Naive thymus-derived CD4-positive, alpha-beta T cell (primary cell): ENCODE measurements around the gene RIBC1. TPM values are rescaled to one million over a fixed set of nuclear protein-coding genes. Genes with fewer than 3 reads are reported as not detected.
A peak's percentile ranks its signal among the peaks of the same experiment; 100 is the strongest.
"Not testable (repeated sequence)": the region's sequence is repeated elsewhere in the genome, so short reads cannot be mapped to it uniquely, and the experiment has no call there.

ENCODE experiments used
- ATAC-seq: fragments of 150-1000 bp; cut with Tn5 transposase; 2 replicates; pipeline ENCODE4 v1.10.0; 2021; ENCODE audit warnings: mild to moderate bottlenecking, moderate library complexity
- CTCF ChIA-PET: fragments of 350-600 bp; sonication (Branson Sonifier 250); formaldehyde crosslinking; loops from one replicate; lab custom pipeline; 2021; ENCODE audit warnings: antibody characterized with exemption; lab: Charles Lee
- POLR2A ChIA-PET: fragments of 350-600 bp; sonication (Branson Sonifier 250); formaldehyde crosslinking; loops from one replicate; lab custom pipeline; 2021; ENCODE audit warnings: antibody characterized with exemption, inconsistent platforms; lab: Charles Lee
- DNase-seq, 9 donors: peaks; one replicate each; pipeline versions ENCODE4 v3.0.0 to v3.0.0-alpha.2; 2020 to 2022; ENCODE audit warnings: mixed read lengths in 1 of 9
- H3K27ac ChIP-seq: one replicate; pipeline ENCODE4 v1.7.0; 2013; ENCODE audit warnings: mild to moderate bottlenecking, low read depth, low read length, moderate library complexity
- H3K27me3 ChIP-seq, 2 donors: one replicate each; pipeline ENCODE4 v1.7.0; 2013; ENCODE audit warnings: low read length in 2 of 2, mild to moderate bottlenecking in 2 of 2, moderate library complexity in 2 of 2; ENCODE audit not compliant: control insufficient read depth in 2 of 2, insufficient read depth in 2 of 2
- H3K36me3 ChIP-seq, 3 experiments: 1 replicate in 2 of 3; 2 replicates in 1 of 3; pipeline ENCODE4 v1.7.0; 2013; ENCODE audit warnings: low read length in 3 of 3, mild to moderate bottlenecking in 3 of 3, moderate library complexity in 1 of 3; ENCODE audit not compliant: insufficient read depth in 3 of 3, control insufficient read depth in 2 of 3
- H3K4me1 ChIP-seq, 2 donors: one replicate each; pipeline ENCODE4 v1.7.0; 2013; ENCODE audit warnings: low read length in 2 of 2, mild to moderate bottlenecking in 2 of 2, moderate library complexity in 1 of 2; ENCODE audit not compliant: control insufficient read depth in 2 of 2, insufficient read depth in 2 of 2
- H3K4me3 ChIP-seq: 2 replicates; pipeline ENCODE4 v1.7.0; 2013; ENCODE audit warnings: mild to moderate bottlenecking, low read length
- H3K9me3 ChIP-seq, 3 experiments: 1 replicate in 2 of 3; 2 replicates in 1 of 3; pipeline ENCODE4 v1.7.0; 2013; ENCODE audit warnings: low read length in 3 of 3; ENCODE audit not compliant: control insufficient read depth in 2 of 3
- H3K27ac Mint-ChIP-seq, 9 donors: one replicate each; pipeline ENCODE4 v1.8.0; 2020 to 2022; ENCODE audit warnings: mixed read lengths in 9 of 9, mild to moderate bottlenecking in 8 of 9, moderate library complexity in 5 of 9, inconsistent platforms in 2 of 9
- H3K27me3 Mint-ChIP-seq, 5 donors: one replicate each; pipeline ENCODE4 v1.8.0; 2021 to 2022; ENCODE audit warnings: mixed read lengths in 5 of 5, mild to moderate bottlenecking in 1 of 5
- H3K36me3 Mint-ChIP-seq, 5 donors: one replicate each; pipeline ENCODE4 v1.8.0; 2020 to 2022; ENCODE audit warnings: mixed read lengths in 5 of 5, mild to moderate bottlenecking in 3 of 5, inconsistent platforms in 1 of 5
- H3K4me1 Mint-ChIP-seq, 7 donors: one replicate each; pipeline ENCODE4 v1.8.0; 2020 to 2022; ENCODE audit warnings: mixed read lengths in 7 of 7, mild to moderate bottlenecking in 3 of 7, inconsistent platforms in 1 of 7
- H3K4me3 Mint-ChIP-seq, 10 donors: one replicate each; pipeline ENCODE4 v1.8.0; 2020 to 2022; ENCODE audit warnings: mild to moderate bottlenecking in 10 of 10, mixed read lengths in 10 of 10, moderate library complexity in 6 of 10, inconsistent platforms in 2 of 10
- H3K9me3 Mint-ChIP-seq, 11 donors: one replicate each; pipeline ENCODE4 v1.8.0; 2020 to 2022; ENCODE audit warnings: mixed read lengths in 11 of 11, mild to moderate bottlenecking in 4 of 11, inconsistent platforms in 1 of 11, moderate library complexity in 1 of 11
- intact Hi-C, 2 donors: fragments of 100-400 bp; cut with micrococcal nuclease; formaldehyde crosslinking; loops; one replicate each; pipeline ENCODE4 v1.15.1; 2023
- polyA plus RNA-seq, 2 donors: library from polyadenylated mRNA; unstranded; fragments of 300-500 nt; fragmentation: Illumina TruSeq; gene quantifications; one replicate each; pipeline ENCODE4 v1.2.3, GENCODE V29; 2021
- total RNA-seq, 6 experiments: library from RNA in 5 of 6; stranded (reverse) in 5 of 6; gene quantifications; 1 replicate in 5 of 6; 2 replicates in 1 of 6; pipeline ENCODE4 v1.2.3 and lab custom pipeline; 2021 to 2026

The RIBC1 gene
- total and polyA plus RNA-seq, 7 experiments from 2014 or later, result 0.26 to 2.4 (median 1.4) TPM

- Histone ChIP-seq H3K36me3 (peaks cover 0 to 73% (median 19%) of the 10 kb centered on the region in 3 experiments), H3K4me3 (no peak overlapping the region), H3K4me1 (no peaks in the 10 kb centered on the region), H3K9me3 (no peaks in the 10 kb centered on the region), H3K27me3 (no peaks in the 10 kb centered on the region), H3K27ac (no peak overlapping the region)
- POLR2A ChIA-PET, result interaction anchor here (1.2 kb wide), 1 partner anchor 10 kb away, joined by 5 read pairs; the partner anchor contains the start of genes RIBC1 and SMC1A
- Mint-ChIP-seq H3K4me3 (no peak overlapping the region), H3K4me1 (peaks cover under 1 to 29% (median 3%) of the 10 kb centered on the region in 7 donors), H3K36me3 (peaks cover 4 to 57% (median 13%) of the 10 kb centered on the region in 5 donors), H3K27me3 (no peaks in the 10 kb centered on the region), H3K27ac (peak overlapping the region in 1 of 9 donors; percentile 10), H3K9me3 (no peaks in the 10 kb centered on the region)
- CTCF ChIA-PET, result no interaction called here
- ATAC-seq (no peak), DNase-seq (no peak)
- intact Hi-C loops, result no loop called here
Observed at GRCh38 chrX:53412446-53412845, 10.2 kb upstream of the RIBC1 start.

DNA sequence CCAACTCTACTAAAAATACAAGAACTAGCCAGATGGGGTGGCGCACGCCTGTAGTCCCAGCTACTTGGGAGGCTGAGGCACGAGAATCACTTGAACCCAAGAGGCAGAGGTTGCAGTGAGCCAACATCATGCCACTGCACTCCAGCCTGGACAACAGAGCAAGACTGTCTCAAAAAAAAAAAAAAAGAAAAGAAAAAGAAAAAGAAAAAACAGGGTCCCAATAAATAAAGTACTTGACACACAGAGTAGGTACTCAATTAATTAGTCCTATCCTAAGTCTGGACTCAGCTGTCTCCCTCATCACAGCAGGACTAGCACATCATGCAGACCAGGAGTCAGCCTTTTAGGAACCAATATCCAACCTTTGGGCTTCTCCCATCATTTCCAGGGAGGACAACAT is 2.3 kb upstream of the RIBC1 start:
- peak overlapping the region in 5 of 9 donors; percentile 27 to 100 (median 82) for H3K27ac Mint-ChIP-seq
- H3K36me3 ChIP-seq, H3K9me3 ChIP-seq, ATAC-seq, DNase-seq, H3K4me3 ChIP-seq, CTCF ChIA-PET, H3K27me3 Mint-ChIP-seq, H3K27me3 ChIP-seq, H3K9me3 Mint-ChIP-seq, H3K36me3 Mint-ChIP-seq: not testable (repeated sequence)
- intact Hi-C loops, result loop anchor here (5.0 kb wide), 3 partner anchors 622 to 1387 kb away; partner anchors contain the start of genes FAM120C (in 1 of the 2), MAGED2 (in 1 of the 2) and PHF8 (in 1 of the 2)
- Histone ChIP-seq H3K27ac (peak overlapping the region; percentile 91), H3K4me1 (peaks cover 10 to 15% of the 10 kb centered on the region in 2 donors)
- H3K4me1 Mint-ChIP-seq, result peaks cover 12 to 46% (median 30%) of the 10 kb centered on the region in 7 donors
- POLR2A ChIA-PET, result interaction anchor here (0.5 kb wide), 1 partner anchor 163 kb away, joined by 3 read pairs; no protein-coding TSS in a partner anchor
- peak overlapping the region; percentile 43 to 100 (median 92) for H3K4me3 Mint-ChIP-seq

- H3K4me1 Mint-ChIP-seq, result peaks cover 12 to 46% (median 30%) of the 10 kb centered on the region in 7 donors
- peak overlapping the region; percentile 93 to 100 (median 99) for H3K27ac Mint-ChIP-seq
- Histone ChIP-seq H3K36me3 (no peaks in the 10 kb centered on the region), H3K27ac (peak overlapping the region; percentile 91), H3K4me3 (peak overlapping the region; percentile 91), H3K4me1 (peaks cover 10 to 15% of the 10 kb centered on the region in 2 donors), H3K9me3 (no peaks in the 10 kb centered on the region), H3K27me3 (no peaks in the 10 kb centered on the region)
- H3K27me3 Mint-ChIP-seq, result no peaks in the 10 kb centered on the region
- no peaks in the 10 kb centered on the region for H3K9me3 Mint-ChIP-seq
- ChIA-PET POLR2A (interaction anchor here (0.5 kb wide), 1 partner anchor 163 kb away, joined by 3 read pairs; no protein-coding TSS in a partner anchor), CTCF (no interaction called here)
- no peak for DNase-seq
- H3K4me3 Mint-ChIP-seq, result peak overlapping the region; percentile 89 to 100 (median 96)
- ATAC-seq, result no peak
- intact Hi-C loops, result loop anchor here (5.0 kb wide), 3 partner anchors 621 to 1386 kb away; partner anchors contain the start of genes FAM120C (in 1 of the 2), MAGED2 (in 1 of the 2) and PHF8 (in 1 of the 2)
- H3K36me3 Mint-ChIP-seq, result peaks cover 0 to 7% (median 0%) of the 10 kb centered on the region in 5 donors
Observed at GRCh38 chrX:53421125-53421524, 1.5 kb upstream of the RIBC1 start.

DNA sequence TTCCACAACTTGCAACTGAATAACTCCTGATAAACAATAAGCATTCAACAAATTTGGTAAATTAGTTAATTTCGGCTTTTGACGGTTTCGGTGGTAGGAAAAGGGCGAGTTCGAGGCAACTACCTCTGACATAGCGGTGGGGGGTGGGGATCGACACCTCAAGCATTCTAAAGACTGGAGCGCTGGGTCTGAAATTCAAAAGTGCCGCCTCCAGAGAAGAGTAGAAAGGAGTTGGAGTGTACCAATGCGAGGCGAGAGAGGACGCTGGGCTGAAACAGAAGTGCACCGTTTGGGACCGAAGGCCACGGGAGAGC is 944 bp upstream of the RIBC1 start:
- CTCF ChIA-PET, result interaction anchor here (0.9 to 2.2 kb wide), 2 partner anchors 12 to 14 kb away, joined by 3 to 10 read pairs; no protein-coding TSS in a partner anchor
- Histone ChIP-seq H3K4me3 (peak overlapping the region; percentile 91), H3K27ac (peak overlapping the region; percentile 91), H3K9me3 (no peaks in the 10 kb centered on the region), H3K4me1 (peaks cover 10 to 15% of the 10 kb centered on the region in 2 donors), H3K36me3 (no peaks in the 10 kb centered on the region), H3K27me3 (no peaks in the 10 kb centered on the region)
- H3K27ac Mint-ChIP-seq, result peak overlapping the region; percentile 93 to 100 (median 99)
- no peaks in the 10 kb centered on the region for H3K27me3 Mint-ChIP-seq
- peak overlapping the region; percentile 89 to 100 (median 96) for H3K4me3 Mint-ChIP-seq
- peaks cover 12 to 46% (median 30%) of the 10 kb centered on the region in 7 donors for H3K4me1 Mint-ChIP-seq
- intact Hi-C loops, result loop anchor here (1.0 to 5.0 kb wide), 10 partner anchors 13 to 1386 kb away; partner anchors contain the start of genes FAM120C (in 2 of the 2), HSD17B10 (in 2 of the 2), KDM5C (in 2 of the 2) and PHF8 (in 2 of the 2)
- POLR2A ChIA-PET, result interaction anchor here (0.6 to 2.4 kb wide), 4 partner anchors 10 to 164 kb away, joined by 3 to 20 read pairs (median 11); partner anchors contain the start of gene HSD17B10
- ATAC-seq (peak; percentile 34), DNase-seq (peak in 1 of 9 donors; percentile 58)
- H3K9me3 Mint-ChIP-seq, result no peaks in the 10 kb centered on the region
- H3K36me3 Mint-ChIP-seq, result peaks cover 0 to 7% (median 0%) of the 10 kb centered on the region in 5 donors

GRCh38 chrX:53422086-53422860 is 400 bp upstream of the RIBC1 start, which contains the start of gene SMC1A:
Gene SMC1A, minus strand, starts transcription at chrX:53422654. Its CDS starts 54 bp downstream, at chrX:53422600.
- peak within 1 kb of the TSS; percentile 93 to 100 (median 99) for H3K27ac Mint-ChIP-seq

DNA sequence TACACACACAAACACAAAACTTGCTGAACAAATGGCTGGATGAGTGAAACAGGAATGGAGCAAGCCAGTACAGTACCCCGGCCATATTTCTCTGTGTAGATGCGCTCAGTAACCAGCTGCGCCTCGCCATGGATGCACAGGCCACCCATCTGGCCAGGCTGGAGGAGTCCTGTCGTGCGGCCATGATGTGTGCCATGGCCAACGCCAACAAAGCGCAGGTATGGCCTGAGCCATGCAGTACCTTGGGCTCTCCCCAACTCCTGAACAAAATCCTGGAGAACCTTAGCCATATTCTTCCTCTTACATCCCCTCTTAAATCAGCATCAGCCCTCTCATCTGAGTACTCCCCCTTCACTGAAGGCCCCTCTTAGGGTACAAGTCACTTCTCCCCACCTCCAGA is 7.1 kb downstream of the RIBC1 start:
- no peaks in the 10 kb centered on the region for H3K9me3 Mint-ChIP-seq
- ATAC-seq (no peak), DNase-seq (no peak)
- peaks cover 9 to 12% (median 10%) of the 10 kb centered on the region in 7 donors for H3K4me1 Mint-ChIP-seq
- ChIA-PET POLR2A (no interaction called here), CTCF (no interaction called here)
- intact Hi-C loops, result no loop called here
- Histone ChIP-seq H3K36me3 (peaks cover 0 to 16% (median 0%) of the 10 kb centered on the region in 3 experiments), H3K9me3 (no peaks in the 10 kb centered on the region), H3K27ac (no peak overlapping the region), H3K4me3 (no peak overlapping the region), H3K27me3 (no peaks in the 10 kb centered on the region), H3K4me1 (peaks cover 0 to 10% of the 10 kb centered on the region in 2 donors)
- H3K27ac Mint-ChIP-seq, result peak overlapping the region in 1 of 9 donors; percentile 22
- no peaks in the 10 kb centered on the region for H3K27me3 Mint-ChIP-seq
- peaks cover 0 to 6% (median 3%) of the 10 kb centered on the region in 5 donors for H3K36me3 Mint-ChIP-seq
- H3K4me3 Mint-ChIP-seq, result no peak overlapping the region

More at GRCh38 chrX:53422086-53422860, 400 bp upstream of the RIBC1 start, which contains the start of gene SMC1A:
- Mint-ChIP-seq H3K36me3 (peaks cover 0 to 7% (median 0%) of the 10 kb centered on the region in 5 donors), H3K4me3 (peak within 1 kb of the TSS; percentile 89 to 100 (median 96)), H3K4me1 (peaks cover 12 to 46% (median 30%) of the 10 kb centered on the region in 7 donors), H3K9me3 (no peaks in the 10 kb centered on the region), H3K27me3 (no peaks in the 10 kb centered on the region)
- POLR2A ChIA-PET, result interaction anchor here (0.5 to 2.4 kb wide), 10 partner anchors 10 to 622 kb away, joined by 3 to 20 read pairs (median 4); partner anchors contain the start of genes HSD17B10, KDM5C, PHF8 and TSPYL2
- Histone ChIP-seq H3K9me3 (no peaks in the 10 kb centered on the region), H3K4me3 (peak within 1 kb of the TSS; percentile 91), H3K4me1 (peaks cover 10 to 15% of the 10 kb centered on the region in 2 donors), H3K36me3 (no peaks in the 10 kb centered on the region), H3K27ac (peak within 1 kb of the TSS; percentile 91), H3K27me3 (no peaks in the 10 kb centered on the region)
- intact Hi-C loops, result loop anchor here (1.0 to 5.0 kb wide), 10 partner anchors 12 to 1385 kb away; partner anchors contain the start of genes FAM120C (in 2 of the 2), HSD17B10 (in 2 of the 2), KDM5C (in 2 of the 2) and PHF8 (in 2 of the 2)
- CTCF ChIA-PET, result interaction anchor here (0.9 to 2.2 kb wide), 2 partner anchors 11 to 14 kb away, joined by 3 to 10 read pairs; no protein-coding TSS in a partner anchor
- DNase-seq, result peak; percentile 80 to 99 (median 98)
- ATAC-seq, result peak; percentile 92
